ENCODE data around the gene DLGAP4.

DNA sequence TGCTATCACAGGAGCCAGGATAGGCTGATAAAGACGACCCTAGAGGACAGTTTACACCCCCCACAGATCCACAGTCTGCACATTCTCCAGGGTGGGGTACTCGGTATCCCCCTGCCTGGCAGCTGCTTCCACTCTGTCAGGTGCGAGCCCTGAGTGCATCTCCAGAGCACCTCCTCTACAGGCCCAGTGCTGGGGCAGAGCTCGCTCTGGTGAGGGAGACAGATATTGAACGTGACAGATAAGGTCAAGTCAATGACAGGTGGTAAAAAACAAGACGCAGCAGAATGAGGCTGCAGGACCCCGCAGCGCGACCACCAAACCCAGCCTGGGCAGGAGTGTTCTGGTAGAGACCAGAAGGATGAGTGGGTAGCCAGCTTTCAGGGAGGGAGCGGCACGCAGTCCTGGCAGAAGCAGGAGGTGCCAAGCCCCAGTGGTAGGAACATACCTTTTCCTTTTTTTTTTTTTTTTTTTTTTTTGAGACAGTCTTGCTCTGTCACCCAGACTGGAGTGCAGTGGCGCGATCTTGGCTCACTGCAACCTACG lies 222.8 kb downstream of the DLGAP4 start:
- TF ChIP-seq POLR2A (IDR thresholded peaks at IDR 0.05) = no peak
- TF ChIP-seq, protein P1, sequence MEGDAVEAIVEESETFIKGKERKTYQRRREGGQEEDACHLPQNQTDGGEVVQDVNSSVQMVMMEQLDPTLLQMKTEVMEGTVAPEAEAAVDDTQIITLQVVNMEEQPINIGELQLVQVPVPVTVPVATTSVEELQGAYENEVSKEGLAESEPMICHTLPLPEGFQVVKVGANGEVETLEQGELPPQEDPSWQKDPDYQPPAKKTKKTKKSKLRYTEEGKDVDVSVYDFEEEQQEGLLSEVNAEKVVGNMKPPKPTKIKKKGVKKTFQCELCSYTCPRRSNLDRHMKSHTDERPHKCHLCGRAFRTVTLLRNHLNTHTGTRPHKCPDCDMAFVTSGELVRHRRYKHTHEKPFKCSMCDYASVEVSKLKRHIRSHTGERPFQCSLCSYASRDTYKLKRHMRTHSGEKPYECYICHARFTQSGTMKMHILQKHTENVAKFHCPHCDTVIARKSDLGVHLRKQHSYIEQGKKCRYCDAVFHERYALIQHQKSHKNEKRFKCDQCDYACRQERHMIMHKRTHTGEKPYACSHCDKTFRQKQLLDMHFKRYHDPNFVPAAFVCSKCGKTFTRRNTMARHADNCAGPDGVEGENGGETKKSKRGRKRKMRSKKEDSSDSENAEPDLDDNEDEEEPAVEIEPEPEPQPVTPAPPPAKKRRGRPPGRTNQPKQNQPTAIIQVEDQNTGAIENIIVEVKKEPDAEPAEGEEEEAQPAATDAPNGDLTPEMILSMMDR (IDR thresholded peaks at IDR 0.05) = no peak
- TF ChIP-seq POLR2AphosphoS5 (IDR thresholded peaks at IDR 0.05) = no peak

Measured in breast epithelium (tissue), 3 donors.